Suprapubic skin (tissue), 4 donors: ENCODE results near the gene MBTPS2.

Source experiments
- CTCF ChIP-seq, 2 donors: fragments of 200-600 bp in 1 of 2; fragments of 450-650 bp in 1 of 2; sonication (generic) in 1 of 2; IDR thresholded peaks; one replicate each; pipeline ENCODE4 v1.5.1; 2016 to 2019; ENCODE audit warnings: antibody characterized with exemption in 2 of 2, mild to moderate bottlenecking in 1 of 2, moderate library complexity in 1 of 2
- EP300 ChIP-seq: sonication (generic); formaldehyde crosslinking; IDR thresholded peaks from one replicate; pipeline ENCODE4 v1.6.1; 2017; ENCODE audit warnings: antibody characterized with exemption
- POLR2A ChIP-seq, 2 donors: fragments of 450-650 bp; IDR thresholded peaks; one replicate each; pipeline ENCODE4 v1.6.1; 2017; ENCODE audit warnings: antibody characterized with exemption in 2 of 2, mild to moderate bottlenecking in 2 of 2, moderate library complexity in 2 of 2
- POLR2AphosphoS5 ChIP-seq, 3 donors: sonication (generic); formaldehyde crosslinking; IDR thresholded peaks; one replicate each; pipeline ENCODE4 v1.6.1; 2017; ENCODE audit warnings: antibody characterized with exemption in 3 of 3

- TF ChIP-seq POLR2A (IDR thresholded peaks at IDR 0.05) (no peak), CTCF (IDR thresholded peaks at IDR 0.05) (no peak), EP300 (no peak), POLR2AphosphoS5 (IDR thresholded peaks at IDR 0.05) (no peak)
These were observed 33.8 kb downstream of the MBTPS2 start for GRCh38 chrX:21873063-21873775.
